Inflammatory macrophage treated with lipopolysaccharide for 1 hour (primary cell): ENCODE measurements around the gene NRBP1.
"Not testable (repeated sequence)": the region's sequence is repeated elsewhere in the genome, so short reads cannot be mapped to it uniquely, and the experiment has no call there.

ENCODE experiments used
- DNase-seq, 2 donors: peaks; one replicate each; pipeline ENCODE4 v3.0.0-alpha.2; 2020 to 2022

Gene NRBP1

DNA sequence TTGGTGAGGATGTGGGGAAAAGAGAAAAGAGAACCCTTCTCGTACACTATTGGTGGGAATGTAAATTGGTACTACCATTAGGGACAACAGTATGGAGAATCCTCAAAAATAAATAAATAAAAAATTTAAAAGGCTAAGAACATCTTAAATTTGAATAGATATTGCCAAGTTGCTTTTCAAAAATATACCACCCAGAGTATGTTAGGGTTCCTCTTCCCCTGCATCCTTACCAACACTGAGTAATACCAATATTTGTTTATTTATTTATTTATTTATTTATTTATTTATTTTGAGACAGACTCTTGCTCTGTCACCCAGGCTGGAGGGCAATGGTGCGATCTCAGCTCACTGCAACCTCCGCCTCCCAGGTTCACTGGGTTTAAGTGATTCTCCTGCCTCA lies 5.5 kb upstream of the NRBP1 start:
- DNase-seq: no peak

- DNase-seq: not testable (repeated sequence)
These were observed 3.4 kb upstream of the NRBP1 start for GRCh38 chr2:27425039-27425438.

DNA sequence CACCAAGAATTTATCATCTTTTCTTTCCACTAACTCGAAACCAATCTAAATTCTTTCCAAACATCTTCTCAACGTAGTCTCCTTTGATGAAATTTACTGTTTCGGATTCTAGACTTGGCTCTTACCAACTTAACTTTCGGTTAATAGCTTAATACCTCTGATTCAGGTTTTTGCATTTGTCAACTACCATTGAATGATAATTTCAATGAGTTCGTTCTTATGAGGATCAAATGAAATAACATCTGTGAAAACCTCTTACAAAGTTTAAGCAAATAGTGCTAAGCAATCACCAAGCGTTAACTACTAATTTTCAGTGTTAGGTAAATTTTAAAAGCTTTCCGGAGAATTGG lies 593 bp upstream of the NRBP1 start:
- peak in 1 of 2 donors; percentile 2 for DNase-seq

- peak; percentile 79 to 83 for DNase-seq
These were observed 629 bp downstream of the NRBP1 start for GRCh38 chr2:27428978-27429541.

DNA sequence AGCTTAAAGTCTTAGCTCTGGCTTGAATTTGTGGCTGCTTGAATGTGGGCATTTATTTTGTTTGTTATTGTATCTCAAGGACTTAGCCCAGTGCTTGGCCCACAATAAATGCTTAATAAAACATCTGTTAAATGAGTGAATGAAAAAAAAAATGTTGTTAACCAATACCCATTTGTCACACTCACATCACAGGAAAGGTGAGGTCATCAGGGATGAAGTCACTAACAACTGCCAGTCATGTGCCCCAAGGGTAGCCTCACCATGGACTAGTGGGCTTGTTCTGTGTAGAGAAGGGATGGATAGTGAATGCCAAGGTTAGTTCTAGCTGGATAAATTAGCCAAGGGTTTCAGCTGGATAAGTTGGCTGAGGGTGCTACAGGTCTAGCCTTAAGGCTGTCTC lies 3.0 kb downstream of the NRBP1 start:
- peak; percentile 77 to 88 for DNase-seq

GRCh38 chr2:27435628-27436027 lies 7.2 kb downstream of the NRBP1 start:
- DNase-seq: no peak

DNA sequence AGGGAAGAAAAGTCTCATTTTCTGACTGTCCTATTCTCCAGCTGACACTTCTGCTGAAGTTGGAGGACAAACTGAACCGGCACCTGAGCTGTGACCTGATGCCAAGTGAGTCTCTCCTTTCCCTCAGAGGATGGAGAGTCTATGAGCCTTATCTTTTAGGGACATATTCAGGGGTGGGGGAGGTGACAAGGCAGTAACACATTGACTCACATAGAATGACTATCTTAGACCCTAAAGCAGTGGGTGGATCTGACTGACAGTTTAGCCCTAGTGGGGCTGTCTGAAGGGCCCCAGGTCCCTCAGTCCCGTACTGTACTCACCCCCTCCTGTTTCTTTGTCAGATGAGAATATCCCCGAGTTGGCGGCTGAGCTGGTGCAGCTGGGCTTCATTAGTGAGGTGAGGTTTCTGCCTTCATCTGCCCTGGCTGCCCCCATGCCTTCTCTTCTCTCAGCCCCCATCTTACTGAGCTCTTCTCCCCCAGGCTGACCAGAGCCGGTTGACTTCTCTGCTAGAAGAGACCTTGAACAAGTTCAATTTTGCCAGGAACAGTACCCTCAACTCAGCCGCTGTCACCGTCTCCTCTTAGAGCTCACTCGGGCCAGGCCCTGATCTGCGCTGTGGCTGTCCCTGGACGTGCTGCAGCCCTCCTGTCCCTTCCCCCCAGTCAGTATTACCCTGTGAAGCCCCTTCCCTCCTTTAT lies 12.9 kb downstream of the NRBP1 start:
- DNase-seq: no peak

DNA sequence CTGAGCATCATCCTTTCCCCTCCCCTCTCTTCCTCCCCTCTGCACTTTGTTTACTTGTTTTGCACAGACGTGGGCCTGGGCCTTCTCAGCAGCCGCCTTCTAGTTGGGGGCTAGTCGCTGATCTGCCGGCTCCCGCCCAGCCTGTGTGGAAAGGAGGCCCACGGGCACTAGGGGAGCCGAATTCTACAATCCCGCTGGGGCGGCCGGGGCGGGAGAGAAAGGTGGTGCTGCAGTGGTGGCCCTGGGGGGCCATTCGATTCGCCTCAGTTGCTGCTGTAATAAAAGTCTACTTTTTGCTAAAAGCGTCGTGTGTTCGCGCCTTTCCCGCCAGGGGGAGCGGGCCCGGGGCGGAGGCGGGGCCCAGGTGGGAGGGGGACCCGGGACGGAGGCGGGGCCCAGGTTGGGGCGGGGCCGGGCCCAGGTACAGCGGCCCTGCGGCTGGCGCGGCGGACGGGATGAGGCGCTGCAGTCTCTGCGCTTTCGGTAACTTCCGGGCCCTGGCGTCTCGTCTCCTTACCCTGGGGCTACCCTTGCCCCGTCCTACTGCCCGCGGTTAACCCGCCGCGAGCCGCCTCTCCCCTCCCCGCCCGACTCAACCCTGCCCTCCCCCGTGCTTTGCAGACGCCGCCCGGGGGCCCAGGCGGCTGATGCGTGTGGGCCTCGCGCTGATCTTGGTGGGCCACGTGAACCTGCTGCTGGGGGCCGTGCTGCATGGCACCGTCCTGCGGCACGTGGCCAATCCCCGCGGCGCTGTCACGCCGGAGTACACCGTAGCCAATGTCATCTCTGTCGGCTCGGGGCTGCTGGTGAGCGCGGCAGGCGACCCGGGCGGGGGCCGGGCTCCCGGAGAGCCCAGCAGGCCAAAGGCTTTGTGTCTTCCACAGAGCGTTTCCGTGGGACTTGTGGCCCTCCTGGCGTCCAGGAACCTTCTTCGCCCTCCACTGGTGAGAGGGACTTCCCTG lies 13.8 kb downstream of the NRBP1 start, which contains the start of gene KRTCAP3:
TSS of gene KRTCAP3 (plus strand) at position 424 of the 962 bp plus-strand sequence. CDS start at position 456, 32 bp downstream.
- no peak for DNase-seq

- DNase-seq: no peak
These were observed 14.5 kb downstream of the NRBP1 start for GRCh38 chr2:27442920-27443282.

DNA sequence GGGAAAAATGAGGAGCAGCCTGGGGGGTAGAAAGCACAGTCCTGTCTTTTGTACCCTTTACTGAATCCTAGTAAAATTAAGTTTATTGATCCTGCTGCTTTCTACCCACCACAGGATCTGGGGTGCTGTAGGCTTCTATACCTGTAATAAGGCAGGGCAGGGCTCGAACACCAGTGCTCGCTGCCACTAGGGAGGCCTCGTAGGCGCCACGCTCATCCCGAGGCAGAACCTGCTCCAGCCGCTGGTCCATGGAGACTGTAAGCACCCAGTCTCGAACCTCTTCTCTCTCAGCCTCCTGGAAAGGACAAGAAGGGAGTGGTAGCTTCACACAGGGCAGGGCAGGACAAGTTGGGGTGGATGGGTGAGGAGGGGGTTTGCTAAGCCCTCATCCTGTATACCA lies 16.7 kb downstream of the NRBP1 start:
- DNase-seq: no peak

- DNase-seq: no peak
These were observed 17.2 kb downstream of the NRBP1 start for GRCh38 chr2:27445615-27446014.

GRCh38 chr2:27446057-27446456 lies 17.6 kb downstream of the NRBP1 start:
- DNase-seq: no peak

- DNase-seq: no peak
These were observed 19.9 kb downstream of the NRBP1 start for GRCh38 chr2:27448381-27448780.

- DNase-seq: no peak
These were observed 22.7 kb downstream of the NRBP1 start for GRCh38 chr2:27451095-27451494.

- DNase-seq: no peak
These were observed 25.5 kb downstream of the NRBP1 start for GRCh38 chr2:27453968-27454367.

DNA sequence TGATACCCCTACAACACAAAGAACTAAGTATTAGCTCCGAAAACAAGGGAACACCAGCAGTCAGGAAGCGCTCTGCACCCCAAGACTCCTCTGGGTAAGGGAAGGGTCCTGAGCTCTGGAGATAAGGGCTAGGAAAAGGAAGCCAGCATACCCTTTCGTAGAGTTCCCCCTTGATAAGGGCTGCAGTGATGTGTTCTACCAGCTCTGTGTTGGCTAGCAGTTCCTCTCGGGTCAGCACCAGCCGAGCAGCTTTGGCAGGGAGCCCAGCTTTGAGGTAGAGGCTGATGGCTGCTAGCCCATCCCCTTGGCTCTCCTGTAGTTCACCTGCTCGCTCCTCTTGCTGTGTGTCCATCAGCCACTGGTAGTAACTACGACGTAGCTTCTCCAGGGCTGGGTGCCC lies 32.7 kb downstream of the NRBP1 start:
- DNase-seq: no peak

DNA sequence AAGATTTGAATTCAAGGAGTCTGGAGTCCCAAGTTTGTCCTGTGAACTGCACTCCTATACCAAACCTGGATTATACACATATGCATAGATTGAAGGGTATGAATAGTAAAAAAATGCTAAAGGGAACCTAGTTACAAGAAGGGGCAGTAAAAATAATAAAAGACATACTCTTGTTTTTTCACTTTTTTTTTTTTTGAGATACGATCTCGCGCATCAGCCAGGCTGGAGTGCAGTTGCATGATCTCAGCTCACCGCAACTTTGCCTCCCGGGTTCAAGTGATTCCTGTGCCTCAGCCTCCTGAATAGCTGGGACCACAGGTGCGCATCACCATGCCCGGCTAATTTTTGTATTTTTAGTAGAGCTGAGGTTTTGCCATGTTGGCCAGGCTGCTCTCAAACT lies 36.0 kb downstream of the NRBP1 start:
- no peak for DNase-seq

DNA sequence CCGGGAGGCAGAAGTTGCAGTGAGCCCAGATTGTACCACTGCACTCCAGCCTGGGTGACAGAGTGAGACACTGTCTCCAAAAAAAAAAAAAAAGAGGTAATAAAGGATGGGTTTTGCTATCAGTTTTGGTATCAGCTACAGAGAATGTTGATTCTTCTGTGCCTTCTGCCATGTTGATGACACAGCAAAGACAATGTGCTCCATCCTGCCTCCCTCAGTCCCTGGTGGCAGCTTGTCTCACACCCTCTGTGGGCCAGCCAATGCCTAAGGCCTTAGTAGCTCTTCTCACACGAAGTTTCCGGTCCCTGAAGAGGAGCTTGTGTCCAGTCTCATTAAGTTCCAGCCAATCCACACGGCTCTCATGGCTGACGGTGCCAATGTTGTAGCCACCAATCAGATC lies 43.5 kb downstream of the NRBP1 start:
- DNase-seq: no peak

GRCh38 chr2:27485496-27485895 lies 57.1 kb downstream of the NRBP1 start:
- no peak for DNase-seq

DNA sequence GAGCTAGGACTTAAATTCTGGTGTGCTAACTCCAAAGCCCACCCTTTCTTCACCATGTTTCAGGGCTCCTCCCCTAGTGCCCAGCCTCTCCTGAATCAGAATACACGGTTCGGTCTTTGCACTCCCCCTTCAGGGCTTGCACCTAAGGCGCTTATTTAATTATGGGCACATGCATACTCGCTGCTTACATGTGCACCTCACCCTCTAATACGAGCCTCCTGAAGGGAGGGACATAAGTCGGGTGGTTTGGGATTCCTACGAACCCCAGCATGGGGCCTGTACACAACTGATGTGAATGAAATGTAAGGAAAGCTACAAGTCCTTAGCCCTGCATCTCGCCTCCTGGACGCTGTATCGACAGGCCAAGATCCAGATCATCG lies 60.7 kb downstream of the NRBP1 start:
- DNase-seq: no peak

- DNase-seq: peak; percentile 98
These were observed 61.3 kb downstream of the NRBP1 start, which contains the start of gene IFT172 for GRCh38 chr2:27489498-27490397. TSS of gene IFT172 (minus strand) at chr2:27489743. CDS start at chr2:27489653, 90 bp downstream.
